GM21737 (cell line): ENCODE measurements around the gene CDC42EP3.

Experiments used
- ATAC-seq: cut with Tn5 transposase; IDR thresholded peaks from one replicate; pipeline ENCODE4 v1.9.1; 2021; ENCODE audit warnings: mild to moderate bottlenecking, moderate library complexity; ENCODE audit not compliant: unreplicated experiment

CDC42EP3 gene

GRCh38 chr2:37637190-37637860 is 34.1 kb downstream of the CDC42EP3 start:
- ATAC-seq = no peak

- no peak for ATAC-seq
These were observed 34.9 kb downstream of the CDC42EP3 start for GRCh38 chr2:37636381-37637066.

GRCh38 chr2:37635504-37636380 is 35.7 kb downstream of the CDC42EP3 start:
- peak; percentile 83 for ATAC-seq

- no peak for ATAC-seq
These were observed 36.4 kb downstream of the CDC42EP3 start for GRCh38 chr2:37634914-37635503.

- no peak for ATAC-seq
These were observed 37.6 kb downstream of the CDC42EP3 start for GRCh38 chr2:37633845-37634244.

GRCh38 chr2:37633234-37633633 is 38.2 kb downstream of the CDC42EP3 start:
- no peak for ATAC-seq

- no peak for ATAC-seq
These were observed 39.1 kb downstream of the CDC42EP3 start for GRCh38 chr2:37632310-37632709.

GRCh38 chr2:37631698-37632097 is 39.7 kb downstream of the CDC42EP3 start:
- no peak for ATAC-seq

GRCh38 chr2:37631292-37631691 is 40.1 kb downstream of the CDC42EP3 start:
- no peak for ATAC-seq

GRCh38 chr2:37630776-37631175 is 40.7 kb downstream of the CDC42EP3 start:
- no peak for ATAC-seq

- ATAC-seq = no peak
These were observed 41.1 kb downstream of the CDC42EP3 start for GRCh38 chr2:37630301-37630700.

GRCh38 chr2:37629529-37629928 is 41.9 kb downstream of the CDC42EP3 start:
- ATAC-seq = no peak

GRCh38 chr2:37627710-37628109 is 43.7 kb downstream of the CDC42EP3 start:
- no peak for ATAC-seq

GRCh38 chr2:37625796-37626571 is 45.5 kb downstream of the CDC42EP3 start:
- peak; percentile 35 for ATAC-seq

GRCh38 chr2:37625156-37625555 is 46.3 kb downstream of the CDC42EP3 start:
- no peak for ATAC-seq

GRCh38 chr2:37623971-37624900 is 47.2 kb downstream of the CDC42EP3 start:
- peak; percentile 84 for ATAC-seq

GRCh38 chr2:37623406-37623805 is 48.0 kb downstream of the CDC42EP3 start:
- no peak for ATAC-seq

- no peak for ATAC-seq
These were observed 48.9 kb downstream of the CDC42EP3 start for GRCh38 chr2:37622450-37623100.

GRCh38 chr2:37621199-37621598 is 50.2 kb downstream of the CDC42EP3 start:
- no peak for ATAC-seq
